NCI-H2227 (cell line): ENCODE data around the gene FCHSD2.

ENCODE experiments used
- DNase-seq: peaks from one replicate; lab custom pipeline; 2025; ENCODE audit not compliant: unreplicated experiment; lab: John Stamatoyannopoulos, UW

The FCHSD2 gene

GRCh38 chr11:72975778-72976521, 166.2 kb downstream of the FCHSD2 start:
- no peak for DNase-seq

- DNase-seq = no peak
Observed at GRCh38 chr11:72974487-72975205, 167.5 kb downstream of the FCHSD2 start.

DNA sequence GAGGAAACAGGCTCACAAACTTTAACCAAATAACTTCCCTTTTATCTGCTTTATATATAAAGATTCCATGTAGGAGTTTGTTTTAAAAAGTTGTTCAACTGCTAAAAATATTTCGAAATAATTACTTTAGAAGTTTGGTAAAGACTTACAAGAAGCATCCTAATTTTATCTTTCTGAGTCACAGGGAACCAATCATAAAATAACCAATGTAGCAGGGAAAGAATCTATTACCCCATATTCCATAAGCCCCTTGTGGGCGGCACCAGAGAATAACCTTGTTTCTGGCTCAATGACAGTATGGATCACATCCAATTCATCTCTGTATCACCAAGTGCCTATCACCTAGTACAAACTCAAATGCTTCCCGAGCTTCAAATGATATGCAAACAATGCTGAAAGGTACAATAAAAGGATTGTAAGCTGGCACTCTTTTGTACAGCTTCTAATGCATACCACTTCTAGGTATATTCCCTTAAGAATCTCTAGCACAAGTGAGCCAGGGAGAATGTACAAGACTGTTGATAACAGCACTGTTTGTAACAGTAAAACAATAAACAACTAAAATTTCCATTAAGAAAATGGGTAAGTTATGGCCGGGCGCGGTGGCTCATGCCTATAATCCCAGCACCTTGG, 169.5 kb downstream of the FCHSD2 start:
- no peak for DNase-seq

DNA sequence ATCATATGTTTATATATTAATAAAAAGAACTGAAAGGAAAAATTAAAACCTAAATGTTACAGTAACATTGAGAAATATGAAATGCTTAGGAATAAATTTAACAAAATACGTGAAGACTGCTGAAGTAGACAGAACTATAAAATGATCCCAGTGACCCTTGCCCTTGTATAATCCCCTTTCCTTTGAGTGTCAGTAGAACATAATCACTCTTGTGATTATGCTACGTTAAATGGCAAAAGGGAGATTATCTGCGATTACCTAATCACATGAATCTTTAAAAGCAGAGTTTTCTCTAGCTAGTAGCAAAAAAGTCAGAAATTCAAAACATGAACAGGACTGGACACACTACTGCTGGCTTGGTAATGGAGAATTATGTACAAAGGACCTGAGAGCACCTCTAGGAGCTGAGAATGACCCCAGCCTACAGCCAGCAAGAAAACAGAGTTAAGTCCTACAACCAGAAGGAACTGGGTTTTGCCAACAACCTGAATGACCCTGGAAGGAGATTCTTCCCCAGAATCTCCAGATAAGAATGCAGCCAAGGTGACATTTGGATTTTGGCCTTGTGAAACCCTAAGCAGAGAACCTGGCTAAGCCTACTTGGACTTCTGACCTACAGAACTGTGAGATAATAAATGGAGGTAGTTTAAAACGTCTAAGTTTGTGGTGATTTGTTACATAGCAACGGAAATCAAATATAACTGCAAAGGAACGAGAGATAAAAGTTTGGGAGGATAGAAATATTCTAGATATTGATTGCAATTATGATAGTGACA, 170.7 kb downstream of the FCHSD2 start:
- no peak for DNase-seq

DNA sequence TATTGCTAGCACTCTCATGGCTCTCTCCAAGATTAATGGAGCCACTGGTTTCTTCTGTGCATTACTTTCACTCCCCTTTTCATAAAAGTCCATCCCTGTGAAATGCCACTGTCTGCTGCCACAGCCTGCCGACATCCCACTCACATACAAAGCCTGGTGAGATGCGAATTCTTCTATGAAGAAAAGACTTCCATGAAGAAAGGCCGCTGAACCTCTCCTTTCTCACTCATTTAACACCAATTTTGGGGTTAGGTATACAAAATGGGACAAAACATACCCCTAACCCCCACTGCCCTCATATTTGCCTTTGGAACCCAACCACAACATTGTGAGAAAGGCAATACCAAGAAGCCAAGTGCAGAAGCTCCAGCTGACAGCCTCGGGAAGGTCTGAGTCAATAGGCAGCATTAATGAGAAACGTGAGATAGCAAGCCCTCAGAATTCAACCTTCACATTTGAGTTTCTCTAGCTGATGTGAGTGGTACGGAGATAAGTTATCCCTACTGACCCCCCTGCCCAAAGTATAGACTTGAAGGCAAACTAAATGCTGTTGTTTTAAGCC, 171.5 kb downstream of the FCHSD2 start:
- no peak for DNase-seq

DNA sequence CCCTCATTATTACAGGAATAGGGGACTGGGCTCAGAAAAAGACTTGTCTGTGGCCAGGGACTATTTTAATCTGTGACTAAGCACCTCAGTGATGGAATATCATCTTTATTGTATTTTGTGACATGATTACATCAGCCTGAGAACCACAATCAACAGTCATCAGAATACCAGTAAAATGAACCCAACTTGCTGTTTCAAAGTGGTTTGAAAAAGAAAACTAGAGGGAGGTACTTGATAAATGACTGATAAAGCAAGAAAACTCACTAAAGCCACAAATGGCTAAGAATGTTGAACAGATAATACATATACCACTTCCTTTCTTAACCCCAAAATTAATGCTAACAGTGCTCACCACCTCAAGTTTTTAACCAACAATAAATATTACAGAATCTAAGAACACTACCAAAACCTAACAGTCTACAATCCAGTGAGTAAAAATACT, 172.2 kb downstream of the FCHSD2 start:
- DNase-seq = no peak

DNA sequence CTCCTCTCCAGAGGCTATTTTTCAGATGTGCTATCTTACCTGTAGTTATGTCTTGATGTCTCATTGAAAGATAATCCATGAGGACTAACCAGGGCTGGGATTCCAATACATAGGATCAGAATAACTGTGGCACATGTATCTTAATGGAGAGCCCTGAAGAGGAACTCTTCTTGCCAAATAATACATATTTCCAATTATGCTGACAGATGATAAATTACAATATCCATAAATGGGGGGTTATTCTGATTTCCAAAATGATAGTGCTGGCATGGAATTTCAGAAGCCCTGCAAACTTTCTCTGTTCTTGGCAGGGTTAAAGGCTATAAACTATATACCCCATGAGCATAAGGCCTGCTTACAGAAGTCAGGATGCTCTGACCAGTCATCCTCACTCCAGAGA, 173.7 kb downstream of the FCHSD2 start:
- DNase-seq = no peak

DNA sequence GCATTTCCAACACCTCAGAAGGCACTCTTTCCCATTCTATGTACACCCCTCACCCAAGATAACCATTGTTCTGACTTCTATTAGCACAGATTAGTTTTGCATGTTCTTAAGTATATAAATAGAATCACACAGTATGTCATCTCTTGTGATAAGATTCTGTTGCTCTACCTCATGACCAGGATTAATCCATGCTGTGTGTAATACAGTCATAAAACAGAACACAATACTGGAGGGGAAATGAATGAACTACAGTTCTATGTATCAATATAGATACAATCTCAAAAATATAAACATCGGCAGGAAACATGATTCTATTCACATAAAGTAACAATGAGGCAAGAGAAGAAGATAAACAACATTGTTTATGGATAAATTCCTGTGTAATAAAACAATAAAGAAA, 176.4 kb downstream of the FCHSD2 start:
- no peak for DNase-seq

- no peak for DNase-seq
Observed at GRCh38 chr11:72962717-72963116, 179.4 kb downstream of the FCHSD2 start.

GRCh38 chr11:72962084-72962483, 180.0 kb downstream of the FCHSD2 start:
- no peak for DNase-seq

GRCh38 chr11:72959998-72960731, 182.0 kb downstream of the FCHSD2 start:
- DNase-seq = no peak

GRCh38 chr11:72958791-72959190, 183.3 kb downstream of the FCHSD2 start:
- no peak for DNase-seq

GRCh38 chr11:72955466-72955865, 186.7 kb downstream of the FCHSD2 start:
- DNase-seq = no peak

DNA sequence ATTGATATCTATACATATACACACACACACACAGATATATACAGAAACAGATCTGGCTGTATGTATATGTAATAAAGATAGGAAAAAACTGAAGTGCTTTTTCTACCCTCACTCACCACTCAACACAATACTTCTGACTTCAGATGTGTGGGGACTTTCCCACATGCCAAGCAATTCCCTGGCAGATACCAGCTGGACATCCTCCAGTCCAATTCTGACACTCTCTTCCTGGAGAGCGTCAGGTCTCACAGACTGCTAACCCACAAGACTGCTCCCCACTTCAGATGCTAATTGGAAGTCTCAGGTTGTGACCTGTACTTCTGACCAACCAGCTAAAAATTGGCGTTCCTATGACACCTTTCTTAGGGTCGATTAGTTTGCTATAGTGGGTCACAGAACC, 187.3 kb downstream of the FCHSD2 start:
- no peak for DNase-seq

GRCh38 chr11:72953637-72954036, 188.5 kb downstream of the FCHSD2 start:
- no peak for DNase-seq

GRCh38 chr11:72951888-72952287, 190.2 kb downstream of the FCHSD2 start:
- DNase-seq = no peak

DNA sequence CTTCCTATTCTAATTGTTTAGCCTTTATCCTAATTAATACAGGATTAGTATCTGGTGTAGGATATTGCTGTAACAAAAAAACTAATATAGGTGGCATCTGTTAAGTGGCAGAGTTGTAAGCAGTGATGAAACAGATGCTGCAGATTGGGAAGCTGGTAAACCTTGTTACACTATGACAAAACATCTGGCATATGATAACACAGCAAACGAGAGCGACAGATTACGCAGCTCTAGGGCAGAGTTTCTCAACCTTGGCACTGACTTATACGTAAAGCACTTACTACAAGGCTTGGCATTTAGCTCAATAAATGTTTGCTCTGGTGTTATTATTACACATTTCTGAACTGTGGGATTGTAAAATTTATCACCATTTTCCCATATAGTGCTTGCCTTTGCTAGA, 190.9 kb downstream of the FCHSD2 start:
- DNase-seq = no peak

GRCh38 chr11:72950685-72951084, 191.4 kb downstream of the FCHSD2 start:
- DNase-seq = no peak

DNA sequence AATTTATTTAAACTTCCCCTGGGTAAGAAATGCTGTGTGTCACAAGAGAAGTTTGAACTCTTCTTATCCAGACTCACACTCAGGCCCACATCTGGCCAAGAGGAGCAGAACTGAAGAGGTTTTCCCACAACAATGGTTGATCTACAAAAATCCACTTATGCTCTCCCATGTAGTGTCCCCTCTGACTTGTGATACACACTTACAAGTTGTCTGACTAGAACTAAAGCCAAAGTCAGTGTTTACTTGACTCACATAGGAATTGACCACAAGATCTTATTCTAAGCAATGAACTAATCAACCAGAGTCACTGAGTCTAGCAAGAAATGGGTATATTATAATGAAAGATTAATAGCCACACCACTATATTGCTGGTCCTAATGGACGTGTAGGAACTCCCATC, 194.9 kb downstream of the FCHSD2 start:
- DNase-seq = no peak

GRCh38 chr11:72943664-72944063, 198.5 kb downstream of the FCHSD2 start:
- DNase-seq = no peak
